T-helper 1 cell (primary cell): ENCODE data around the gene HYAL2.
"Not testable (repeated sequence)": the region's sequence is repeated elsewhere in the genome, so short reads cannot be mapped to it uniquely, and the experiment has no call there.

Experiments used
- DNase-seq, 5 donors: peaks; one replicate each; pipeline ENCODE4 v3.0.0-alpha.2; 2012 to 2020

HYAL2 gene

DNA sequence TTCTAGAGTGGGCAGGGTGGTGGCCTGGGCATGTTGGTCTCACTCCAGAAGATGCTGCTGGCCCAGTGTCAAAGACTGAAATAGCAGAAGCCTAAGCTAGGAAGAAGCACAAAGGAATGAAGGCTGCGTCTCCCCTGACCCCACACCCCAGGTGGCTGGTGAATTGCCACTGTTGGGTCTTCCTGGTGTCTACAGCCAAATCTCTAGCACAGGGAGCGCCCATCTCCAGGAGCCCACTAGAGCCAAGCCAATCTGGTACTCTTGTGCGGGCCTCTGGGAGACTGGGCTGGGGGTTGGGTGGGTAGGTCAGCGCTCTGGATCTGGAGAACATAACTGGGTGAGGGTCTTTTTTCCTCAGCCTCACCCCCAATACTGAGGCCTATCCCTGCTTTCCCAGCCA is 4.6 kb upstream of the HYAL2 start:
- DNase-seq: no peak

DNA sequence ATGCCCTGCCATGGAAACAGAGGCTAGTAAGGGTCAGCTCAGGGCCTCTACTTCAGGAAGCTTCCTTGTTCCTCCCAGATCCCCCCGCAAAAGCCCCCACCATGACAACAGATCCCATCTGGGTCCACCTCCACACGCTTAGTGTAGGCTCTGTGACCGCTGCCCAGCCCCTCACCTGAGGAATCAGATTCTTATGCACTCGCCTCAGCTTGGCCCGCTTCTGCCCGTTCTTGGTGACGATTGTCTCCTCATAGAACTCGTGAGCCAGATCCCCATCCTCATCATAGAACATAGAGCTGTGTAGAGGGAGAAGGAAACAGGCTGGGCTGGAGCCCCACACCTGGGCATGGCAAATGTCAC is 3.6 kb upstream of the HYAL2 start:
- no peak for DNase-seq

- no peak for DNase-seq
Measured at GRCh38 chr3:50325497-50326181, 3.1 kb upstream of the HYAL2 start.

- DNase-seq: no peak
Measured at GRCh38 chr3:50325113-50325480, 2.6 kb upstream of the HYAL2 start.

DNA sequence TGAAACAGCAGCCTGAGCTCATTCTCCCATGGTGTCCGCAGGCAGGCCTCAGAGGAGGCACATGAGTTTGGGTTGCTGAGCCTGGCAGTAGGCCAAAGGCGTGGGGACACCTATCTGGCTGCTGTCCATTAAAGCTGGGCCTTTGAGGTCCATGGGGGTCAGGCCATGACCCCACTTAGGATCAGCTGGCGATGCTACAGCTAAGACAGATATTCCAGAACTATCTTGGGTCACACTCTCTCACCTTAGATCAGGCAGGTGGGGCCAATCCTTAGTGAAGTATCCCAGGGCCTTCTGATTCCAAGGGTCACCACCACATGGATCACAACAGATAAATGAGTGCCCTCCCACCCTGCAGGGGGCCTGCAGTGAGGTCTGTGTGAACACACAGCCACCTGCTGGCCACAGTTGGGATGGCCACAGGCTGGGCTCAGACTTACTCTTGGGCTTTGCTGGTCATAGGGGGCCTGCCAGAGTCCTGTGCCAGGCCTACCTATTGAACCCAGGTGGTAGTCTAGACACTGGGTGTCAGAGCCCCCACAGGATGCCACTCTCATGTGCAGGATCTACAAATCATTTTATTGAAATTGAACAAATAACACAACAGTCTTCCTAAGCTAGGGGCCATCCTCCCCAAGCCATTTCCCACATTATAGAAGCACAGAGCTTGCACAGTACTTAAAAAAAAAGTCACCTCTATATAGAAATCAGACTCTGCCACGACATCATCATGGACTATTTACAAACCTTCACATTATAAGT is 2.0 kb upstream of the HYAL2 start:
- peak in 3 of 5 donors; percentile 40 to 50 (median 42) for DNase-seq

- no peak for DNase-seq
Measured at GRCh38 chr3:50323614-50324199, 1.2 kb upstream of the HYAL2 start.

GRCh38 chr3:50323092-50323600 is 601 bp upstream of the HYAL2 start:
- DNase-seq: no peak

- no peak for DNase-seq
Measured at GRCh38 chr3:50322115-50322385, 495 bp downstream of the HYAL2 start.

GRCh38 chr3:50321336-50322114 is 1.0 kb downstream of the HYAL2 start:
- peak; percentile 59 to 87 (median 70) for DNase-seq

GRCh38 chr3:50320853-50321335 is 1.7 kb downstream of the HYAL2 start:
- DNase-seq: peak in 3 of 5 donors; percentile 35 to 56 (median 48)

- no peak for DNase-seq
Measured at GRCh38 chr3:50319894-50320625, 2.5 kb downstream of the HYAL2 start.

- DNase-seq: no peak
Measured at GRCh38 chr3:50319181-50319893, 3.2 kb downstream of the HYAL2 start.

GRCh38 chr3:50318615-50319014 is 3.9 kb downstream of the HYAL2 start:
- no peak for DNase-seq

- DNase-seq: no peak
Measured at GRCh38 chr3:50318163-50318562, 4.4 kb downstream of the HYAL2 start.

DNA sequence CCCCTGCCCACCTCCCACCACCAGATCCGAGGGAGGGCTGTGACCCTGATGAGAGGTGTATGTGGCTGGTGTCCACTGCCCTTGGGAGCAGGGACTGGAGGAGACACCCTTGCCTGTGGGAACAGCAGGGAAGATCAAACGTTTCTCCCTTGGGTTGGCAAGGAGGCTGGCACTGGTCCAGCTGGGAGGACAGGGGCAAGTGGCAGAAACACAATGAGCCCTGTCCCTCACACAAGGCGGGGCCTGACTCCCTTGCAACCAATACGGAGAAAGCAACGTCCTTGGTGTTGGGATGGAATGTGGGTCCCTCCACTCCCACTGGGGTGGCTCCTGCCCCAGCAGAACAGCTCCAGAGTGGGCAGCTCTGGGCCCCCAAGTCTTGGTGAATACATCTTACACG is 5.2 kb downstream of the HYAL2 start:
- DNase-seq: no peak

DNA sequence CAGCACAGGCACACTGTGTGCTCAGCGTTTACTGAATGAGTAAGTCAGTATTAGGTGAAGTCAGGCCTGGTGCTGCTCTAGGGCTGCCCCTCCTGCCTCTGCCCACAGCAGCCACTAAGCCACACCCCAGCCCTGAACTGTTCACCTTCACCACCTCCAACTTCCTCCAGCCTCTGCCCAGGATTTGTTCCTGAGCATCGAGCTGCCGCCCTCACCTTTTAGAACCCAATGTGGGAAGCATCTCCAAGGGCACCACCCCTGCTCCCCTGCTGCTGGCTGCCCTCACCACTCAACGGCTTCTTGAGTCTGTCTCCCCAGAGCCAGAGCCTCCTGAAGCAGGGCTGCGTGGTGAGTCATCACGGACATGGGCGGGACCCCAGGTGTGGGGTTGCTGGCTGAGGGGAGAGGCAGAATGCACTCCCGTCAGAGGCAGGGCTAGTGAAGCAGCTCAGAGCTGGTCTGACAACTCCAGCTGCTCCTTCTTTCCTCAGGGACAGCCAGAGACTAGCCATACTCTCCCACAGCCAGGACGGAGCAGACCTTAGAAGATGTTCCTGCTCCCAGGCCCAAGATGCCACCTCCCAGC is 5.8 kb downstream of the HYAL2 start:
- DNase-seq: peak; percentile 42 to 65 (median 59)

DNA sequence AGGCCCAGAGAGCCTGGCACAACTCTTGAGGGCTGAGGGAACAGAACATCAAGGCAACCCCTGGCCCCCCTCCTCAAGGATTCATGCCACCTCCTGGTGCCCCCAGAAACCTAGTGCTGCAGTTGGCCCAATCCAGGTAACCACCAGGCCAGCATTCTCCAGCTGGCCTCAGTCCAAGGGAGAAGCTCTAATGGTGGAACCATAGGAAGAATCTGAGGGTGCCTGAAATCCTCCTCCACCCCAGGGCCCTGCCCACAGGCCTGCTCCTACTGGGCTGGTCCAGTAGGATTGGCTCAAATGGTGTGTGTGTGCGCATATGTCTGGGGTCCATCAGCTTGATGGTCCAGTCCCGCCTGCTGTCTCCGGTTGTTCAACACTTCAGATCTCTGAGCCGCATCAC is 7.7 kb downstream of the HYAL2 start:
- no peak for DNase-seq

GRCh38 chr3:50314342-50314741 is 8.2 kb downstream of the HYAL2 start:
- DNase-seq: no peak

DNA sequence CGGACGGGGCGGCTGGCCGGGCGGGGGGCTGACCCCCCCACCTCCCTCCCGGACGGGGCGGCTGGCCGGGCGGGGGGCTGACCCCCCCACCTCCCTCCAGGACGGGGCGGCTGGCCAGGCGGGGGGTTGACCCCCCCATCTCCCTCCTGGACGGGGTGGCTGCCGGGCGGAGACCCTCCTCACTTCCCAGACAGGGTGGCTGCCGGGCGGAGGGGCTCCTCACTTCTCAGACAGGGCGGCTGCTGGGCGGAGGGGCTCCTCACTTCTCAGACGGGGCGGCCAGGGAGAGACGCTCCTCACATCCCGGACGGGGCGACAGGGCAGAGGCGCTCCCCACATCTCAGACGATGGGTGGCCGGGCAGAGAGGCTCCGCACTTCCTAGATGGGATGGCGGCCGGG is 10.5 kb downstream of the HYAL2 start:
- not testable (repeated sequence) for DNase-seq

GRCh38 chr3:50304601-50305000 is 17.9 kb downstream of the HYAL2 start:
- DNase-seq: no peak
